Activated T-cell treated with anti-CD3 and anti-CD28 coated beads, Interleukin-2, amount 50 U/mL, for 4 hours (primary cell): ENCODE data around the gene MNS1. TPM values are rescaled to one million over a fixed set of nuclear protein-coding genes. Genes with fewer than 3 reads are reported as not detected.

ENCODE experiments used
- ATAC-seq, 2 donors: fragments of 200-7000 bp; cut with Tn5 transposase; one replicate each; pipeline ENCODE4 v1.10.0; 2021
- DNase-seq: peaks from one replicate; pipeline ENCODE4 v3.0.0-alpha.2; 2020
- H3K27me3 Mint-ChIP-seq: one replicate; pipeline ENCODE4 v1.8.0; 2021; ENCODE audit warnings: low read depth, mixed read lengths
- H3K36me3 Mint-ChIP-seq: one replicate; pipeline ENCODE4 v1.8.0; 2022; ENCODE audit warnings: mixed read lengths; ENCODE audit not compliant: insufficient read depth
- H3K4me1 Mint-ChIP-seq: one replicate; pipeline ENCODE4 v1.8.0; 2021; ENCODE audit warnings: low read depth, mixed read lengths
- H3K4me3 Mint-ChIP-seq: one replicate; pipeline ENCODE4 v1.8.0; 2021; ENCODE audit warnings: mild to moderate bottlenecking, moderate library complexity, mixed read lengths
- H3K9me3 Mint-ChIP-seq: one replicate; pipeline ENCODE4 v1.8.0; 2021; ENCODE audit warnings: mixed read lengths
- total RNA-seq, 3 donors: library from RNA; stranded (reverse); gene quantifications; one replicate each; pipeline ENCODE4 v1.2.1, GENCODE V29; 2021

Gene MNS1
- total RNA-seq, 3 donors from 2014 or later = 0.19 to 0.30 TPM; not detected in 1

DNA sequence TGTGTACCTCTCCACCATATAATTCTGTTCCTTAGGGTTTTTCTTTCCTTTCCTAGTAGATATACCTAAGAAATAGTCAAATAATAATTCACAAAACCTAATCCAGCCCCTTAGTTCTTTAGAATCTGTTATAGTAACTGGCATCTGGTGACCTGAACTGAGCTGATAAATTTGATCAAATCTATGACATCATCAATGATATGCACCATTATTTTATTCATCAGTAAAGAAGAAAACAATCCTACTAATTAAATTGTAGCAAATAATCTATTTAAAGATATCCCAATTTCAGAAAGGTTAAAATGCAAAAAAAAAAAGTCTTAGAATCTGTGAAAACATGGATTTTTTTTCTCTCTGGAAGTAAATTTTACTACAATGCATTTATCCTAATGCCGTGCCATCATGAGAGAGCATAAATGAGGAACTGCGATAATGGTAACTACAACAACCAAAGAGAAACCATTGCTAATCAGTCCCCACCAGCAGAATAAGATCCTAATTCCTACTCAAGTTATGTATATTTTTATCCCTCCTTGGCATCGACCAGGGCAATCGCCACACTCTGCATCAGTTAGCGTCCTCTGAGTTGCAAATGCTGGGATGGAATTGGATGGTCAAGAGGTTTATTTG is 6.6 kb upstream of the MNS1 start:
- no peak for DNase-seq

DNA sequence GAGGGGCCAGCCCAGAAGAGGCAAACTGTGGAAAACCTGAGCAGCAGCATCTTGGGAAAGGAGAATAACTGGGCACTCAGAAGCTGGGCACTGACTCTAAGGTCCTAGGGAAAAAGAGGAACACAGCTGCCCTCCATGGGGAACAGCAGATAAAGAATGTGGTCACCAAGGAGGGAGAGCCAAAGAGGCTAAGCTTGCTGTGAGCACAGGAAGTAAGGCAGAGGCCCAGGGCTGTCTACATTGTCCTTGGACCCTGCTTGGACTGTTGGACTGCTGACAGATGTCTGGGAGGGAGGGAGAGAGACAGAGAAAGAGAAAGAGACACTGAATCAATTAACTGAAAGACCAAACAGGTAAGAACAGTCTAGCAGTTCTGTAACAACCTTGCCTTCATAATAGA is 4.5 kb upstream of the MNS1 start:
- H3K36me3 Mint-ChIP-seq = no peaks in the 10 kb centered on the region
- peaks cover 15% of the 10 kb centered on the region for H3K27me3 Mint-ChIP-seq
- no peak overlapping the region for H3K4me3 Mint-ChIP-seq
- H3K9me3 Mint-ChIP-seq = no peaks in the 10 kb centered on the region
- H3K4me1 Mint-ChIP-seq = peaks cover 18% of the 10 kb centered on the region
- DNase-seq (no peak), ATAC-seq (no peak)

More for the DNA sequence above, 6.6 kb upstream of the MNS1 start:
- H3K4me3 Mint-ChIP-seq = no peak overlapping the region
- H3K36me3 Mint-ChIP-seq = no peaks in the 10 kb centered on the region
- ATAC-seq = no peak
- H3K27me3 Mint-ChIP-seq = no peaks in the 10 kb centered on the region
- H3K9me3 Mint-ChIP-seq = no peaks in the 10 kb centered on the region
- H3K4me1 Mint-ChIP-seq = peaks cover 9% of the 10 kb centered on the region

DNA sequence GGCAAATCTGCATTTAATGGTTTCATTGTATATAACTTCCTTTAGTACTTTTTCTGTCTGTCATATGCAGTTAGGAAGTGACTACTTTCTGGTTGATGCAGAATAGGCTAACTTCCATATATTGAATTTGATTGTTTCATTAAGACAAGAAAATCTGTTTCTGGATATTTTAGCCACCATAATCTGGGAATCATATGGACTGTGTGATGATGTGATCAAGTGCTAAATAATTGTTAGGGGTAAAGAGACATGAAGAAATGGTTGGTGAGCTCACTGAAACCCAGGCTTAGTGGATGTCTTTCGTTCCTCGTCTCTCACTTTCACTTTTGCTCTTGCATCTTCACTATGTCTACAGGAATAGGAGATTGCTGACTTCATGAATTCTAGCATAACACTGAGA is 3.5 kb upstream of the MNS1 start:
- DNase-seq = no peak
- peak; percentile 58 to 69 for ATAC-seq
- Mint-ChIP-seq H3K4me1 (peaks cover 20% of the 10 kb centered on the region), H3K27me3 (peaks cover 24% of the 10 kb centered on the region), H3K36me3 (no peaks in the 10 kb centered on the region), H3K9me3 (no peaks in the 10 kb centered on the region), H3K4me3 (peak overlapping the region; percentile 80)

DNA sequence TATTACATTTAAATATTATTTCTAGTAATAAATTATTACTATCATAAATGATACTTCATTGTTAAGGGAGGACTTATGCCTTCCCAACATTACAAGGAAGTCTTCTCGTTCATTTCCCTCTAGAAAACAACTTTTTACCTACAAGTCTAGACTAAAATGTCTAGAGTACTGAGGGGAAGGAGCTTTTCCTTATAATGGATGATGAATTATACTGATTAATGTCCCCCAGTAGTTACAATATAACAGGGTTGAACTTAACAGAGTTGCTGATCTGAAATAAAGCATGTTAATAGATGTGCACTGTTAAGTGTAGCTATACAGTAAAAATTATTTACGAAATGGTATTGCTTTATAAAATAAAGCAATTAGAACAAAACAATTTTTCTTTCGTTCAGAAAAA is 2.7 kb upstream of the MNS1 start:
- Mint-ChIP-seq H3K4me1 (peaks cover 20% of the 10 kb centered on the region), H3K4me3 (no peak overlapping the region)
- ATAC-seq = no peak

DNA sequence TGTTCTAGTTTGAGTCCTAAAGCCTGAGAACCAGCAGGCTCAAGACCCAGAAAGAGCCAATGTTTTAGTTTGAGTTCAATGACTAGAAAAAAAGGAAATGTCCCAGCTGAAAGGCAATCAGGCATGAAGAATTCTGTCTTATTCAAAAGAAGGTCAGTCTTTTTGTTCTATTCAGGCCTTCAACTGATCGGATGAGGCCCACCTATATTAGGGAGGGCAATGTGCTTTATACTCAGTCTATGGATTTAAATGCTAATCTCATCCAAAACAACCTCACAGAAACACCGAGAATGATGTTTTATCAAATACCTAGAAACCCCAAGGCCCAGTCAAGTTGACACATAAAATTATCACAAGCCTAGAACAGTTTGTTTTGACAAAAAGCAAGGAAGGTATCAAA is 4.0 kb downstream of the MNS1 start:
- Mint-ChIP-seq H3K4me1 (peaks cover 10% of the 10 kb centered on the region), H3K9me3 (peaks cover 7% of the 10 kb centered on the region), H3K36me3 (no peaks in the 10 kb centered on the region), H3K4me3 (no peak overlapping the region), H3K27me3 (peaks cover 30% of the 10 kb centered on the region)
- ATAC-seq (no peak), DNase-seq (no peak)

More for the DNA sequence above, 2.7 kb upstream of the MNS1 start:
- no peaks in the 10 kb centered on the region for H3K36me3 Mint-ChIP-seq
- no peaks in the 10 kb centered on the region for H3K9me3 Mint-ChIP-seq
- DNase-seq = no peak
- peaks cover 26% of the 10 kb centered on the region for H3K27me3 Mint-ChIP-seq

DNA sequence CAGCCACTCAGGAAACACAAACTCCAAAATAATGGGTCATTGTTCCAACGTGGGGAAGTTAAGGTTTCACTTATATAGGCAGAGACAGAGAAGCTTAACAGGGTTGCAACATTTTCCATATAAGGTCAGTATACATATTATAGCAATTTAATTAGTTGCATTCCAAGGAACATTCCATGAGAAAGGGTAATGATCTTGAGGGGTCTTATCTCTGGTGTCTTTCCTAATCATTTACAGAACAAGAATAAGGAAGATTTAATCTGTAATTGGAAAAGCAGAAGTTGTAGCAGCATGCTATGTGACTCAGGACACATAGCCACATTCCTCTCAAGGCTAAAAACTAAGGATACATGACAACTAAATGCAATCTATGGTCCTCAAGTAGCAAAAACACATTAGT is 4.9 kb downstream of the MNS1 start:
- H3K9me3 Mint-ChIP-seq = peaks cover 7% of the 10 kb centered on the region

DNA sequence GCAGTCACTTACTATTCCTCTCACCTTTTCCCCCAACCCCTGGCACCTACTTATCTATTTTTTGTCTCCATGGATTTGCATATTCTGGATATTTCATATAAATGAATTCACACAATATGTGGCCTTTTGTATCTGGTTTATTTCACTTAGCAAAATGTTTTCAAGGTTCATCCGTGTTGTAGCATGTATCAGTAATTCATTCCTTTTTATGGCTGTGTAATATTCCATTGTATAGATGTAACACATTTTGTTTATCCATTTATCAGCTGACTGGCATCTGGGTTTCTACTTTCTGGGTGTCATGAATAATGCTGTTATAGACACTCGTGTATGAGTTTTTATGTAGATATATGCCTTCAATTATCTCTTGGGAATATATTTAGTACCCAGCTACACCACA is 5.8 kb downstream of the MNS1 start:
- H3K36me3 Mint-ChIP-seq = no peaks in the 10 kb centered on the region
- H3K4me1 Mint-ChIP-seq = no peaks in the 10 kb centered on the region
- DNase-seq (no peak), ATAC-seq (no peak)
- no peak overlapping the region for H3K4me3 Mint-ChIP-seq
- peaks cover 7% of the 10 kb centered on the region for H3K9me3 Mint-ChIP-seq
- peaks cover 17% of the 10 kb centered on the region for H3K27me3 Mint-ChIP-seq

More for the DNA sequence above, 4.9 kb downstream of the MNS1 start:
- no peaks in the 10 kb centered on the region for H3K36me3 Mint-ChIP-seq
- peaks cover 25% of the 10 kb centered on the region for H3K27me3 Mint-ChIP-seq
- ATAC-seq (no peak), DNase-seq (no peak)
- no peak overlapping the region for H3K4me3 Mint-ChIP-seq
- H3K4me1 Mint-ChIP-seq = peaks cover 8% of the 10 kb centered on the region

DNA sequence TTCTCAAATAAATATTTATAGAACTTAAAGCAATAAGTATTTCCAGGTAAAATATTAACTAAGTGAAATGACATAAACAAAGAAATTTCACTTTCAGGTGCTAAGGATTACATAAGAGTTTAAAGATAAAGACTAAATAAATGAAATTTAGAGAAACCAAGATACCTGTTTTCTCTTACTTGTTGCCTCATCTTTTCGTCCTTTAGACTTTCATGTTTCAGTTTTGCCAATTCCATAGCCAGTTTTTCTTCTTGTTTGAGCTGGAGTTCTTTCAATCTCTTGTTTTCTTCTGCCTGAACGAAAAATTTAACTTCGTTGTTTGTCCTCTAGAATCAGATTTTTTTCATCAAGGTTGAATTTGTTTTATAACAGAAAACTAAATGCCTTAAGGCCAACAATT is 8.7 kb downstream of the MNS1 start:
- H3K4me3 Mint-ChIP-seq = no peak overlapping the region
- peaks cover 10% of the 10 kb centered on the region for H3K27me3 Mint-ChIP-seq
- DNase-seq (no peak), ATAC-seq (no peak)
- H3K36me3 Mint-ChIP-seq = no peaks in the 10 kb centered on the region
- H3K4me1 Mint-ChIP-seq = no peaks in the 10 kb centered on the region
- peaks cover 7% of the 10 kb centered on the region for H3K9me3 Mint-ChIP-seq

DNA sequence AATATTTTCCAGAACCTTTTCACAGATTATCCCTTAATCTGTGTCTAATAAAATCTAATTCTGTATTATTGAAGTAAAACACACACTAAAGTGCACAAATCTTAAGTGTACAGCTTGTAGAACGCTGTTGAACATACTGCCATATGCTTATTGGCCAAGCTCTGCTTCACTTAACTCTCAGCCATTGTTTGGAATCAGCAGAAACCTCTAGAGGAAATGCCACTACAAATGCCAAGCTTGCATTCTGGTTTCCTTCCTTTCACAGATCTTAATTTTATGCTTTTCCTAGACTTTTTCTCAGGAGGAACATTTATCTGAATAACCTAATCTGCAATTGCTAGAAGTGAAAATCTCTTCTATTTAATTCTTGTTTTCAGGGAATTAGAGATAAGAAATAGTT is 10.1 kb downstream of the MNS1 start:
- Mint-ChIP-seq H3K4me1 (no peaks in the 10 kb centered on the region), H3K9me3 (peaks cover 7% of the 10 kb centered on the region), H3K27me3 (peaks cover 12% of the 10 kb centered on the region), H3K36me3 (no peaks in the 10 kb centered on the region), H3K4me3 (no peak overlapping the region)
- ATAC-seq (no peak), DNase-seq (no peak)

DNA sequence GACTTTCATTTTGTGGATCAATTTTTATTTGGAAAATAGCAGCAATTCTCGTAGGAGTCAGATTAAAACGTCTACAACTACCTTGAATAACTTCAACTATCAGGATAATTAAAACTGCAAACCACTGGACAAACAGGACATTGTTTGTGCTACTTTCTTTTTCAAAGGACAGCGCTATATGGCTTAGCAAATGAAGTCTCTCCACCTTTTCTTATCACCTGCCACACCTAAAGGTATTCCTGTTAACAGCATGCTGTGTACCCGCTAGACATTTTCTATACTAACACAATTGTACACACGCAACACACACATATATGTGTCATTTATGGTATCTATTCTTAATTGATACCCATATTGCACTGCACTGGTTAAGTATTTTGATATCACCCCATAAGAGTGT is 19.2 kb downstream of the MNS1 start:
- no peak for DNase-seq
- no peak for ATAC-seq
- Mint-ChIP-seq H3K9me3 (peaks cover 3% of the 10 kb centered on the region), H3K4me3 (no peak overlapping the region), H3K27me3 (no peaks in the 10 kb centered on the region), H3K4me1 (no peaks in the 10 kb centered on the region), H3K36me3 (no peaks in the 10 kb centered on the region)

DNA sequence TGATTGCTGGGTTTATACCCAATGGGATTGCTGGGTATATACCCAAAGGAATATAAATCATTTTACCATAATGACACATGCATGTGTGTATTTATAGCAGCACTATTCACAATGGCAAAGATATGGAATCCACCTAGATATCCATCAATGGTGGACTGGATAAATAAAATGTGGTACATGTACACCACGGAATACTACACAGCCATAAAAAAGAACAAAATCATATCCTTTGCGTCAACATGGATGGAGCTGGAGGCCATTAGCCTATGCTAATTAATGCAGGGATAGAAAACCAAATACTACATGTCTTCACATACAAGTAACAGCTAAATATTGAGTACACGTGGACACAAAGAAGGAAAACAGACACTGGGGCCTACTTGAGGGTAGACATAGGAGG is 22.6 kb downstream of the MNS1 start:
- ATAC-seq = no peak
- no peak overlapping the region for H3K4me3 Mint-ChIP-seq
- no peaks in the 10 kb centered on the region for H3K36me3 Mint-ChIP-seq

DNA sequence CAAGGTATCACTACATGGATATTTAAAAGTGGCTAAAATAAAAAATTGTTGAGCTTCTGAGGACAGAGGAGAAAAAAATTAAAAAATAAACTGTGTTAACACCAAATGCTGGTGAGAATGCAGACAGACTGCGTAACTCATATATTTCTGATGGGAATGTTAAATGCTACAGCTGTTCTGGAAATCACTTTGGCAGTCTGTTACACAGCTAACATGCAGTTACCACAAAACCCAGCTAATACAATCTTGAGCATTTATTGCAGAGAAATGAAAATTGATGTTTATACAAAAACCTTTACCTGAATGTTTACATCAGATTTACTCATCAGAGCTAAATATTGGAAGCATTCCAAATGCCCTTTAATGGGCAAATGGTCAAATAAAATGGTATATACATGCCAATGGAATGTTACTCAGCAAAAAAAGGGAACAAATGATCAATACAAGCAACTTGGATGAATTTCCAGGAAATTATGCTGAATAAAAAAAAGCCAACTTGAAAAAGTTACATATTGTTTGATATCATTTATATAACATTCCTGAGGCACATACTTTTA is 24.6 kb downstream of the MNS1 start:
- Mint-ChIP-seq H3K27me3 (peaks cover 15% of the 10 kb centered on the region), H3K9me3 (peaks cover 3% of the 10 kb centered on the region), H3K4me1 (no peaks in the 10 kb centered on the region), H3K36me3 (no peaks in the 10 kb centered on the region), H3K4me3 (no peak overlapping the region)
- ATAC-seq = no peak
- no peak for DNase-seq

More for the DNA sequence above, 22.6 kb downstream of the MNS1 start:
- DNase-seq = no peak
- no peaks in the 10 kb centered on the region for H3K4me1 Mint-ChIP-seq
- peaks cover 3% of the 10 kb centered on the region for H3K9me3 Mint-ChIP-seq
- peaks cover 5% of the 10 kb centered on the region for H3K27me3 Mint-ChIP-seq

DNA sequence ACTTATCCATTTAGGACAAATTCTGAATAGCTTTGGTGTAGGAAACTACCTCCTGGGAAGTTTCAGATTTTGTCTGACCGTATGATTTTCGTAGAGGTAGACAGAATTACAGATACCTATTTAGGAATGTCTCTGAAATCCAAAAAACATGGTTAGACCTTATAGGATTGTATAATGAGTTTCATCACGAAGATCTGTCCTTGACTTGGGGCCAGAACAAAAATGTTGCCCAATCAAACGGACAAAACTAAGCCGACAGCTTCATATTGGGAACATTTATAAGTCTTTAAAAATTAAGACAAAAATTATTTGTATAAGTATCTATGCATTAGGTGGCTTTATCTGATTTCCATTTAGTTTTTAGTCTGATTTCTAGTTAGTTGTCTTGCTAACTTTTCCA is 32.6 kb downstream of the MNS1 start:
- no peaks in the 10 kb centered on the region for H3K9me3 Mint-ChIP-seq
- H3K36me3 Mint-ChIP-seq = no peaks in the 10 kb centered on the region
- H3K27me3 Mint-ChIP-seq = peaks cover 14% of the 10 kb centered on the region
- no peaks in the 10 kb centered on the region for H3K4me1 Mint-ChIP-seq
- ATAC-seq (no peak), DNase-seq (no peak)
- H3K4me3 Mint-ChIP-seq = no peak overlapping the region

DNA sequence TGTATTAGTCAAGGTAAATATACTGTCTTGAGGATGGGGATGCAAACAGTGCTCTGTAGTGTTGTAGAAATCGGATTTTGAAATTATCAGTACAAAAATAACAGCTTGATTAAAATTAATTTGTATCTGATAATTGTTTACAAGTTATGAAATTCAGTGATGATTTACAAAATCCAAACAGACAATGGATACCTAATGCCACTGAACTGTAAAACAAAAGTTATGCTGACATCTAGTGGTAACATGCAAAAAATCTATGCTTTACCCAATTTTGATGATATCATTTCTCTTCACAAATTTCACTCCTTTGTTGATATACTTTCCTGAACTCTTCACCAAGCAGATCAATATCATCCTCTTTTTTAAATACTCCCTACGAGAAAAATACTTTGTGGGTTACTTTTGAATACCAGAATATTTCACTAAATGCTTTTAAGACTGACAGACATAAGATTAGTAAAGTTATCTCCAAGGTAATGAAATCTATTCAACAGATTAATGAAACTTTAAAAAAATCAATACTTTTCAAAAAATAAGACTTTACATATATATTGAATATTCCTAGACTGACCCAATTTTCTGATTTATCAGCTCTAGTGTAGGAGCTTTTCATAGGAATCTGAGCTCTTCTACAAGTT is 36.0 kb downstream of the MNS1 start:
- peaks cover 3% of the 10 kb centered on the region for H3K36me3 Mint-ChIP-seq
- no peak overlapping the region for H3K4me3 Mint-ChIP-seq
- no peak for ATAC-seq
- H3K9me3 Mint-ChIP-seq = peaks cover 7% of the 10 kb centered on the region
- peaks cover 4% of the 10 kb centered on the region for H3K27me3 Mint-ChIP-seq
- DNase-seq = no peak
- H3K4me1 Mint-ChIP-seq = no peaks in the 10 kb centered on the region

DNA sequence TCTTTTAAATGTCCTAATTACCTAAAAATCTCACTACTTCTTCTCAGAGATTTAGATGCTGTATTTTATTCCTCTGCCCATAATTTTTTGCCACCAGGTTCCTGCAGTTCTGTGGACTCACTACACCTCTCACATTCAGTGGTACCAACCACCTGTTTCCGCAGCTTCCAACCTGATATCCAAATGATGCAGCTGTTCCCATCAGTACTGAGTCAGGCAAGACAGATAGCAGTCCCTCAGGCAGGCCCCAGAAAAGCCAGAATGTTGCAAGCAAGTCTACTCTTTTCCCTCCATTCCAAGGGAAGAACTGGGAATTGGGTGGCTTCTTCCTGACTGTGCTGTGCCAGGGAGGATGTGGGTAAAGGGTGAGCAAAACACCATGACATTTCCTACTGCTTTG is 39.0 kb downstream of the MNS1 start:
- peaks cover 3% of the 10 kb centered on the region for H3K36me3 Mint-ChIP-seq
- DNase-seq (no peak), ATAC-seq (no peak)
- H3K27me3 Mint-ChIP-seq = peaks cover 5% of the 10 kb centered on the region
- H3K9me3 Mint-ChIP-seq = peaks cover 7% of the 10 kb centered on the region
- no peaks in the 10 kb centered on the region for H3K4me1 Mint-ChIP-seq
- H3K4me3 Mint-ChIP-seq = no peak overlapping the region
